ENCODE results near the gene WDFY2.
"Not testable (repeated sequence)": the region's sequence is repeated elsewhere in the genome, so short reads cannot be mapped to it uniquely, and the experiment has no call there.

Gene WDFY2, protein sequence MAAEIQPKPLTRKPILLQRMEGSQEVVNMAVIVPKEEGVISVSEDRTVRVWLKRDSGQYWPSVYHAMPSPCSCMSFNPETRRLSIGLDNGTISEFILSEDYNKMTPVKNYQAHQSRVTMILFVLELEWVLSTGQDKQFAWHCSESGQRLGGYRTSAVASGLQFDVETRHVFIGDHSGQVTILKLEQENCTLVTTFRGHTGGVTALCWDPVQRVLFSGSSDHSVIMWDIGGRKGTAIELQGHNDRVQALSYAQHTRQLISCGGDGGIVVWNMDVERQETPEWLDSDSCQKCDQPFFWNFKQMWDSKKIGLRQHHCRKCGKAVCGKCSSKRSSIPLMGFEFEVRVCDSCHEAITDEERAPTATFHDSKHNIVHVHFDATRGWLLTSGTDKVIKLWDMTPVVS

DNA sequence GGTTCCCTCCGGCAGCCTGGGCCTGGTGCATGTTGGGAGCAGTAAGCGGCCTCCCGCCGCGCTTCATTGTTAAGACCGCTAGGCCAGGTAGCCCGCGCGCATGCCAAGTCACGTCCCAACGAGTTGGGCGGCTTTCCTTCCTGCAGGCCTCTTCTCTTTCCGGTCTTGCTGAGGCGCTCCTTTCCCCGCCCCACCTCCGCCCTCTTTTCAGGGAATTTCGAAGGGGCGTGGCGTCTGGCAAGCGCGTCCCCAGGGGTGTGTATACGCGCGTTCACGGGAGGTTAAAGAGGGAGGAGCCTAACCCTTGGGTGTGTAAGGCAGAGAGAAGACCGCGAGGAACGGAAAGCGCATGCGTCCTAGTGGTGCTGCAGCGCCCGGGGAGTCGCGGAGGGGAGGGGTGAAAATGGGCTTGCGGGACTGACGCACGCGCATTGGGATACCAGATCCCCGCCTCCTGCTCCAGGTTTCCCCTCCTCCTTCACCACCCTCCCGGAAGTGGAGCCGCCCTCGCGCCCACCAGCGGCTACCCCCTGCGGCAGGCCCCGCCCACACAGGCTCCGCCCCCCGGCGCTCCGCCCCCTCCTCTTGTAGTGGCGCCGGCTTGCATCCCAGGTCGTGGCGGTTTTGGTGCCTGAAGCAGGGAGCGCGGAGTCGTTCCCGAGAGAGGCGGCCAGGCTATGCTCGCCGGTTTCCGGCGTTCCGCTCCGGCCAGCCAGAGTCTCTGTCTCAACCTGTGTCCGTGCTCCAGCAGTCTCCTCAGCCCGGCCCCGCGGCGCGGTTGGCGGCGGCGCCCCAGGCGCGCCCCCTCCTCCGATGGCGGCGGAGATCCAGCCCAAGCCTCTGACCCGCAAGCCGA is at the start of gene WDFY2:
WDFY2 (plus strand) TSS at position 588 of the 856 bp plus-strand sequence; CDS start at position 814, 226 bp downstream.
- peak; percentile 99 for DNase-seq

DNA sequence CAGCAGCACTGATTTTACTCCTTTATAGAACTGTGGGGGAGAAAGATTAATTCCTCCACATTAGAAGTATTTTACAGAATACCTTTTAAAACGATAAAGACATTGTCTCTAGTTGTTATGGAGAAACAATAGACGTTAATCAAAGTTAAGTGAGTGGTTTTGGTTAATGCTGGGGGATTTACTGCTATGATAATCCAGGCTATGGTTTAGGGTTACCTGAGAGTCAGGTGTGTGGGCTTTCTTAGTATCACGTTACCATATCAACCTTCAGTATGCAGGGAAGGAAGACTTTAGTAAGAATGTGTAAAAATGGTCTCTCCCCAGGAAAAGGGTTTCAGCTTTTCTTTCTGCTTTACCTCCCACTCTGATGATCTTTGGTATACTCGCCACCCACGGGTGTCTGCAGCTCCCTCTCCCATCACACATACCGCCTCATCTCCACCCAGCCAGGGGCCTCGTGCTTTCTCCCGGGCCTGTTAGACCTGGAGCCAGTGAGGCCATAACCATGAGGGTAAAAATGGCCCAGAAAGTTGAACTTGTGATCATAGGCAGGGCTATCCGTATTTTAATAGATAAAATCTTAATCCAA is 45.6 kb upstream of the WDFY2 start:
- DNase-seq: no peak

DNA sequence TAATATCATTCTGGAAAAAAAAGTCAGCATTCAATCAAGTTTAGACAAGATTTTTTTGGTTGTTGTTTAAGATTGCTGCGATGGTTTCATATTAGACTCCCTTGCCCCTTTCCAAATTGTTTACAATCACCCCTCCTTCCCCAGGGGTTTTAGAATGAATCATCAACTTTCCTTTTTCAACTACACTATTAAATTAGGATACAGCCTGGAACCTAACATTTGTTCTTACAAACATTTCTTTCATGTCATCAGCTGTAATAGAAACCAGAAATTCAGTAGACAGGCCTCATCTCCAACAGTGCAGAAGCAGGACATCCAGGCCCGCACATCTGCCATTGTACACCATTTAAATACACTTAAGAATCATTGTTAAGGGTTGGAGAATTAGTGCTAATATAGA is 44.4 kb upstream of the WDFY2 start:
- no peak for DNase-seq

DNA sequence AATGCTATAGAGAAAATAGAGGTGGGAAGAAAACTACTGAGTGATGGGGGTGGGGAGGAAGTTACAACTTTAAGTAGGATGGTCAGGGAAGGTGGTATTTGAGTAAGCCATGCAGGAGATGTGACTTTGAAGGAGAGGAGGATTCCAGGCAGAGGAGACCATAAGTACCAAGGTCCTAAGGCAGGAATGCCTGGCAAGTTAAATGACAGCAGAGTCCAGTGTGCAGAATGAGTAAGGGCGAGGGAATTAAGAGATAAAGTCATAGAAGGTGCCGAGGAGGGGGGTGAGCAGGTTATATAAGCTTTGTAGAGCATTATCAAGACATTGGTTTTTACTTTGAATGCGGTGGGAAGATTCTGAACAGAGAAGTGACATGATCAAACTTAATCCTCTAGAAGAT is 43.2 kb upstream of the WDFY2 start:
- no peak for DNase-seq

DNA sequence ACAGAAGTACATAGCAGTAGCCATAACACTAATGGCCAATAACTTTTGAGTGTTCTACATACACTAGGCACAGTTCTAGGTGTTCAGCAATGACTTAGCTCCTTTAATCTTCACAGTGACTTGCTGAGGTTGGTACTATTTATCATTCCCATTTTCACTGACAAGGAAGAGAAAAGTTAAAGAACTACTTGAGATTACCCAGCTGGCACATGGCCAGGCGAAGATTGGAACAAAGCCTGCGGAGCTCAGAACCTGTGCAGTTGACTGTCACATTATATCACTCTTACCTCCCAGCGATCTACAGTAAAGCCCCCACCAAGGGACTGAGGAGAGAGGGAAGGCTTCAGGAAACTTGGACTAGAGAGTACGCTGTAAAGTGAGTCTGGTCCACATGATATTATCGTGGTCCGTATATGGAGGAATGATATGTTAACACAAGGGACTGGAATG is 42.4 kb upstream of the WDFY2 start:
- no peak for DNase-seq

DNA sequence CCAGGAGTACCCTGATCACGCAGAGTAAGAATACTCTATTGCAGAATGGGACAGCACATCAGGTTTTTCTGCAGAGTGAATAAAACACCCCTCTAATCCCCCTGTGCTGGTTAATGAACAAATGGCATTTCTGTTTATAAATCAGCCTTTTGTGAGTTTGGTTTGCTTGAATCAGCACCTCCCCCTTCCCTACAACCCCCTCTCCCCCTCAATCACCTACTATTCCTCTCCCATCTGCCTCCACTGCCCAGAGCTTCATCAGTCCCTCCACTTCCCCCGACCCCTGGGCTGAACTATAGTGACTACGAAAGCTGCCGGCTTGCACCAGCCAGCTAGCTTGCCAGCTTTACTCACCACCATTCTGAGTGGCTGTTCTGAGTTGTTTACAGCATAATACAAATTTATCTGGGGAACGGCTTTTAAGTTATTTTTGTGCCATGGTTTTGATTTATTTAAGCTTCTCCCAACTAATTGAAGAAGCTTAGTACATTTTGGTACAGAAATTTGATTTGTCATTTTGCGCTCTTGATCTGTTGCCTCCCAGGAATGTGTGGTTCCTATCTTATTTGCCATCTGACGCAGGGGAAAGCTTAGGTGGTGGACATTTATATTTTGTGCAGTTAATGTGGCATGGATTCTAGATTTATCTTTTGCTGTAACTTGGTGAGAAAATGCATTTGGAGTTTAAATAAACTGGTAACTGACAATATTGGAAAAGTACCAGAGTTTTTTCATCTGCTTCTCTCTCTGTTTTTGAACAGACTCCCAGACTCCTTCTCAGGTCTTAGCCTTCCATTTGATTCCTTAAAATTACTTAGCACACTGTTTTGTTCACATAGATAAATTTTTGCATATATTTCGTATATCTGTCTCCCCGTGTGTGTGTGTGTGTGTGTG is 41.7 kb upstream of the WDFY2 start:
- no peak for DNase-seq

DNA sequence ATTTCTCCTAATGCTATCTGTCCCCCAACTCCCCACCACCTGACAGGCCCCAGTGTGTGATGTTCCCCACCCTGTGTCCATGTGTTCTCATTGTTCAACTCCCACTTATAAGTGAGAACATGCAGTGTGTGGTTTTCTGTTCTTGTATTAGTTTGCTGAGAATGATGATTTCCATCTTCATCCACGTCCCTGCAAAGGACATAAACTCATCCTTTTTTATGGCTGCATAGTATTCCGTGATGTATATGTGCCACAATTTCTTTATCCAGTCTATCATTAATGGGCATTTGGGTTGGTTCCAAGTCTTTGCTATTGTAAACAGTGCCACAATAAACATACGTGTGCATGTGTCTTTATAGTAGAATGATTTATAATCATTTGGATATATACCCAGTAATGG is 38.8 kb upstream of the WDFY2 start:
- not testable (repeated sequence) for DNase-seq

DNA sequence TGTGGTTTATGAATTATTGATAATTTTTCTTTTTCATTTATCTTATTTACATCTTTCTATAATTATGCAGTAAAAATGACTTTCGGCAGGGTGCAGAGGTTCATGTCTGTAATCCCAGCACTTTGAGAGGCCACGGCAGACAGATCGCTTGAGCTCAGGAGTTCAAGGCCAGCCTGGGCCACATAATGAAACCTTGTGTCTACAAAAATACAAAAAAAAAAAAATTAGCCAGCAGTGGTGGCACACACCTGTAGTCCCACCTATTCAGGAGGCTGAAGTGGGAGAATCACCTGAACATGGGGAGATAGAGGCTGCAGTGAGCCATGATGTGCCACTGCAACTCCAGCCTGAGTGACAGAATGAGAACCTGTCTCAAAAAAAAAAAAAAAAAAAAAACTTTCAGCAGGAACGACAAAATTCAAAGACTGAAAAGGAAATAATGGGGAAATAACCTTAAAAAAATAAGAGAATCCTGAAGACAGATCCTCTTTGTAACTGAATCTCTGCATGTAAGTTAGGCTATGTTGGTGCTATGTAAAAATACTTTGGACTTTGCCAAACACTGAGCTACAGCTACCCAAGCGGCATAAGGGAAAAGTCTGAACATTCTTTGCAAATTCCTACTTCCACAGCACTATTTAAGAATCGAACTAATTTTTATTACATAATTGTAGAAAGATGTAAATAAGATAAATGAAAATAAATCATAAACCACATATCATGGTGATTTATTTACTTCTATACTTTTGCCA is 36.7 kb upstream of the WDFY2 start:
- DNase-seq: no peak

DNA sequence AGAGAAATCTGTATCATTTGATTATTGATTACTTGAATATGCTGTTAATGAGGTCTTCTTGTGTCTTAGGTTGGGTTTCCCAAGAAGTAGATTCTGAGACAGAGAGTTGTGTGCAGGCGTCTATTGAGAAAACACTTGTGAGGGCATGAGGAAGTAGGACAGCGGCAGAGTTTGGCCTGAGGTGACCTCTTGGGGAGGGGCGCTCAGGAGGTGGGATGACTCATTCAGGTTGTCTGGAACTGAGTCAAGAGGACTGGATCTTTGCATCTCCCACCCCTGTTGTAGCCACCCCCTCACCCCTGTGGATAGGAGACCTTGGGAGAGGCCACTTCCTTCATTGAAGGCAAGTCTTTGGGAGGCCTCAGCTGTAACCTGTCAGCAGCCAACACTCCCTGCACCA is 35.2 kb upstream of the WDFY2 start:
- DNase-seq: no peak

DNA sequence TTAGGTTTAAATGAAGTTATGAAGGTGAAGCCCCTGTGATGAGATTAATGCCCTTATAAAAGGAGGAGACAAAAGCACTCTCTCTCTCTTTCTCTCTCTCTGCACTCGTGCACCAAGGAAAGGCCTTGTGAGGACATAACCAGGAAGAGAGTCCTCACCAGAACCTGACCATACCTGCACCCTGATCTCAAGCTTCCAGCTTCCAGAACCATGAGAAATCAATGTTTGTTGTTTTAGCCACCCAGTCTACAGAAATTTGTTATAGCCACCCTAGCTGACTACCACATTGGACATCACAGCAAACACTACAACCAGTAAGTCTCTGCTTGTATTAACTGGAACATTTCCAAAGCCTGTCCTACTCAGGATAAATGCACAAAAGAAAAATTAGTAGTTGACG is 34.7 kb upstream of the WDFY2 start:
- DNase-seq: no peak

DNA sequence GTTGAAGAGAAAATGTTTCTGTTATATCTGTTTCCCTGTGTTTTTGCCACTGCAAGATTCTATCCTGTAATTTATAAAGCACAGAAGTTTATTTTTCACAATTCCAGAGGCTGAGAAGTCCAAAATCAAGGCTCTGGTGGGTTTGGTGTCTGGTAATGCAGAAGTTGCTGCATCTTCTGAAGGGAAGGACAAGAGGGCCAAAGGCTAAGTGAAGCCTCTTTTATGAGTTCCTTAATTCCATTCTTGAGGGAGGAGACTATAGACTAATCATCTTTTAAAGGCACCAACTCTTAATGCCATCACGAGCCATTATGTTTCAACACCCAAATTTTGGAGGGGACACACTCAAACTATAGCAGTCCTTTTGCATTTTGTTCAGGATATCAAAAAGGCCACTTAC is 34.1 kb upstream of the WDFY2 start:
- no peak for DNase-seq

DNA sequence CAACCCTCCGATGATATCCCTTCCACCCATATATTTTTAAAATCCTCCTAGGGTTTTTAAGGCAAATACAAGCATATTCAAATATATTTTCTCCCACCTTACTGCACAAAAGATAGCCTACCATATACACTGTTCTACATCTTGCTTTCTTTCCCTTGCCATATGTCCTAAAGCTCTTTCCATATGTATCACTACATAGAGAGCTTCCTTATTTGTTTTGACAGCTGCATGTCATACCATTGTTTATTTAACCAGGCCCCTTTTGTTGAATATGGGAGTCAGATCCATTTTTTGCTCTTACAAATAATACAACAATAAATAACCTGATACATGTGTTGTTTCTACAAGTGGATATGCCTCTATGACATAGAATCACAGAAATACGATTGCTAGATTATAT is 32.8 kb upstream of the WDFY2 start:
- no peak for DNase-seq

DNA sequence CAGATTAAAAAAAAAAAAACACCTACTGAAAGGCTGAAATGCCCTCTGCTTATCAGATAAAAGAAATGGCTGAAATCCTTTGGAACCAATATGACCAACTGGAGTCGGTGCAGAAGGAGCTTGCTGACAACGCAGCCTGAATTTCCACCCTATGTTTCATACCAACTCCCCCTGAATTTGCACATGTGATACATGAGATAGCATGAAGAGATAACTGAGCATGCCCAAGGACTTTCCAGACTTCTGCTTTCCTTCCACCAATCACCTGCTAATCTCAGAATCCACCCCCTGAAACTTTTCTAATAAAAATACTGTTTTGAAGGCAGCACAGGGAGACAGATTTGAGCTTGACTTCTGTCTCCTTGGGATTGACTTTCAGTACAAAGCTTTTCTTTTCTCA is 32.2 kb upstream of the WDFY2 start:
- DNase-seq: no peak

DNA sequence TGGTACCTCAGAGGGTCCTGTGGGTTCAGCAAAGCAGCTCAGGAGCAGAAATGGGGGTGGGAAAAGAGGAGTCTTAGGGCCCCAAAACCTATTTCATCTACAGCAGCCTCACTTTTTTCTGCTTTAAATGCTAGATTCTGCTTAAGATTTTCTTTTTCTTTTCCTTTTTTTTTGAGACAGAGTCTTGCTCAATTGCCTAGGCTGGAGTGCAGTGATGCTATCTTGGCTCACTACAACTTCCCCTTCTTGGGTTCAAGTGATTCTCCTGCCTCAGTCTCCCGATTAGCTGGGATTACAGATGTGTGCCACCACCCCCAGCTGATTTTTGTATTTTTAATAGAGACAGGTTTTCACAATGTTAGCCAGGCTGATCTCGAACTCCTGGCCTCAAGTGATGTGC is 30.7 kb upstream of the WDFY2 start:
- DNase-seq: no peak

DNA sequence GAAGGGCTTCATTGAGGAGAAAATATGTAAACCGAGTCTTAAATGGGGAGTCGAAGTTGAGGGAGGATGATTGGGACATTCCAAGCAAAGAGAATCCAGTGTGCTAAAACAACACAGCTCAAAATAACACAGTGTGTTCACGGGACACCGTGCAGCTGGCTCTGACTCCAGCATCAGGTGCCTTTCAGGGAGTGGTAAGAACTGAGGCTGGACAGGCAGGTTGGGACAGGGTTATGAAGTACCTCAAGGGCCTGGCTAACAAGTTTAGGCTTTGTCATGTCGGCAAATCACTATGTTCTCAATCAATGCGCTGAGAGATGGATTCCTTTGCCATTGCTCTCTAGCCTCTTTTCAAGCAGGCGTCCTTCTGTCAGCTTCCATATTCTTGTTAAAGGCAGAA is 27.5 kb upstream of the WDFY2 start:
- DNase-seq: no peak

DNA sequence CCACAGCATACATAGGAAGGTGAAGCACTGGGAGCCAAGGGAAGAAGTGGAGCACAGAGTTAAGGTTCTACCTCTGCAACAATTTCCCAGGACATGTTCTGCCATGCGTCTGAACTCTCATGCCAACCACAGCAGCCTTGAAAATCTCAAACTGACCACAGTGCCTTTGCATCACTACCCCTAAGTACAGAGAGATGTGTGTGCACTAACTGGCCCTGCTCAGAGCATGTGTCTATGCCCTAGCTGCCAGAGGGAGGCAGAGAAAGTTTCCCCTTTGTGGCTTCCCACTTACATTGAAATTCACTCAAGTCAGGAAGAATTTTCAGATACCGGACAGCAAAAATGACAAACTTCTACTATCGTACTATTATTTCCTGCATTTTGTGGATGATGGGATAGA is 26.8 kb upstream of the WDFY2 start:
- DNase-seq: no peak

DNA sequence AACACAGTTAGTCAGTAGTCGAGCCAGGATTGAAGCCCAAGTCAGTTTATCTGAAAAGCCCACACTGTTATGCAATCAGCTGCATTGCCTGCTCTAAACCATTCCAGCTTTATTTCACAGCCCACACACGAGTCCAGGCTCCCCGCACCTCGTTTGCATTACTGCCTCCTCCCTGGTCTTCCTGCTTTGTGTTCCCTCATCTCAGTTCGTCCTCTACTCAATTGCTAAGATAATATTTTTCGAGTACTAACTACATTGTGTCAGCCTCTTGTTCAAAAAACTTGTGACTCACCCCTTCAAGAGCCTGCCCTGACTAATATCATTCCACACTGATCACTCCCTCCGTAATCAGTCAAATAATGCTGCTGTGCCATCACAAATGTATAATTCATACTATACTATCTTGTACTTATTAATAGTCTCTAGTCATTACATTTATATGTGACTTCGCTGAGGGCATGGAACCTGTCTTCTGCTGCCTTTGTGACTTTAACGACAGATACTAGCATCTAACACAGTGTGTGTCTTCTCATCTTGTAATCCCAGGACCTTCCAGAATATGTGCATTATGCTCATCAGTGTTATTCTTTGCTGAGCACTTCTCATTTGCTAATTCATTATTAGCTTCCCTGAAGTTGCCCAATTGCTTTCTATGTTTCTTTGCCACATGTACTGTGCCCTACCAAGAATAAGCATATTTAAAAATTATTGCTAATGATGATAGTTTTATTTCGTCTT is 26.2 kb upstream of the WDFY2 start:
- no peak for DNase-seq

DNA sequence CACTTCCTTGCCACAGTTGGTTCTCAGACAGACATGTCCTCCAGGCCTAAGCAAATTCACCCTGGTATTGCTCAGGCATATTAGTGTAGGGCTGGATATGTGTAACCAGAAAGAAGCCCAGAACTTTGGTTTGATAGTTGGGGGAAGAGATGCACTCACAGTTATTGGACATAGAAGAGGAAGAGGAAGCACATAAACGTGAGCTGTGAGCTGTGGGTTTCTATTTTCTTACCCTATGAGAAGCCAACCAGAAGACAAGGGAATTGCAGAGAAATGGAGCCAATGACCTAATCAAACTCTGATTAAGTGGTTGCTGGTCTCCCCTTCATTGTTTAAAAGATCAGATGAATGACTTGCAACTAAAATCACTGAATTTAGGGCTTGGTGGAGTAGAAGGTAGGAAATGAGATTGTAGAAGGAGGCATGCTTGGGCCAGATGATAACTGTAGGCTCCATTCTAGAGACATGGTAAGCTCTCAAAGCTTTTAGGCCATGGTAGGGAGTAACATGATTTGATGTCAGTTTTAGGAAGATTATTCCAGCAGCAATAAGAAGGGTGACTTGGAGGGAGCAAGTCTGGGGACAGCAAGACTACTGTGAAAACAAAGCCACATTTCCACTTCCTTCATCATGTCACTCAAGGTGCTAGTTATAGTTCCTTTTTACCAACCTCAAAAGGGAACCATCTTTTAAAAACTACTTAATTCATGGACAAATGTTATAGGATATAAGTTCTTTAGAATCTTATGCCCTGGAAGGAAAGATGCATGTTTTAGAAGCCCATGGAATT is 24.1 kb upstream of the WDFY2 start:
- DNase-seq: no peak

DNA sequence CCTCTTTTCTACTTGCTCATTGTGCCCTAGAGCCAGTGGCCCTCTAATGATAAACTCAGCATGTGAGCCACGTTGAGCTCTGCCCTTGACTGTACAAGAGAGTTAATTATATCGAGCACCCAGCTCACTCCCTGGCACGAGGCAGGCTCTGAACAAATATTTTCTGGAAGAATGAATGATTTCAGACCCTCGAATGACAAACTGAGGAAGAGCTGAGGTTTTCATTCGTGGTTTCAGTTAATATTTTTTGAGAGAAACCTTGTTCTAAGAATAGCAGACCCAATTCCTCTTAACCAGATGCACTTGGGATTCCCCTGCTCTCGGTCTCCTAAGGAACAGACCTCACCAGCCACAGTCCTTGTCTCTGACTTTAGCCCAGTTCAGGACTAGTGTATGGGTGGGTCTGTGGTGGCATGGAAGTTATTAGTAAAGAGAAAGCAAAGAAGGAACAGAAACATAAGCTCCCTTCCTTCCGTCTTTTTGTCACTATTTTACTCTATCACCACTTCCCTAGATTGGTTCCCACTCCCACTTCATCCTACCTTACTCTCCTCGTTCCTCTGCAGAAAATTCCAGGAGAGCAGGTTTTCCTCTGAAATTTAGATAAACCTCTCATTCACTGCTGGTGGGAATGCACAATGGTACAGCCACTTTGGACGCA is 22.1 kb upstream of the WDFY2 start:
- DNase-seq: no peak

DNA sequence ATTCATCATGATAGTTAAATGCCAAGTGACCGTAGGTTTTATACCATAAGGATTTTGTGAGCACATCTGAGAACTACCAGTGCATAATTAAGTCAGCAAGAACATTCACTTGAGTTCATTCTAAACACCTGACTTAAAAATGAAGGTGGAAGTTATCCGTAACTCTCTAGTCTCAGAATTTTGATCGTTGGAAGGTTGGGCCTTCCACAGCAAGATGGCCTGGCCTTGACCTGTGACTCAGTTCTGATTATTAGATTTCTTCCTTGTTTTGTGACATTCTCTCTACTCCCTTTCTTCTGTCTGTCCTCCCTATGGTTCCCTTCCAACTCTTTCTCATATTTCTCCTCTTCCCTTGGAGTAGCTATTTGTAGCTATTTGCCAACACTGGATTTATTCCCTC is 20.0 kb upstream of the WDFY2 start:
- DNase-seq: no peak

Data from activated CD4-positive, alpha-beta T cell treated with anti-CD3 and anti-CD28 coated beads, Interleukin-2, amount 50 U/mL, for 1 hour (primary cell).